ENCODE measurements around the gene RAB32. TPM values are rescaled to one million over a fixed set of nuclear protein-coding genes. Genes with fewer than 3 reads are reported as not detected.
"Not testable (repeated sequence)": the region's sequence is repeated elsewhere in the genome, so short reads cannot be mapped to it uniquely, and the experiment has no call there.

RAB32 gene
- total and polyA plus RNA-seq, 3 donors from 2014 or later, result 31.3 to 54.6 (median 39.1) TPM

GRCh38 chr6:146548898-146549374 is 5.3 kb downstream of the RAB32 start:
- Histone ChIP-seq H3K9me3 (no peaks in the 10 kb centered on the region), H3K36me3 (ENCODE audit: low read depth, missing control alignments) (no peaks in the 10 kb centered on the region), H3K4me3 (no peak overlapping the region), H3K27ac (no peak overlapping the region), H3K27me3 (no peaks in the 10 kb centered on the region), H3K4me1 (peaks cover 11% of the 10 kb centered on the region)
- WGBS, 2 donors, result 94 to 96% methylated on average over 2 of the region's 2 CpGs
- no peak for DNase-seq
- TF ChIP-seq CTCF (IDR thresholded peaks at IDR 0.05) (no peak), POLR2A (IDR thresholded peaks at IDR 0.05) (no peak)
- intact Hi-C loops (cut with DNase I; ENCODE audit: low total_unique reads), result no loop called here

- TF ChIP-seq CTCF (IDR thresholded peaks at IDR 0.05), result no peak
- no peak for TF ChIP-seq POLR2A (IDR thresholded peaks at IDR 0.05)
- peaks cover 3% of the 10 kb centered on the region for H3K4me1 ChIP-seq
- intact Hi-C loops (cut with DNase I; ENCODE audit: low total_unique reads), result no loop called here
- 92 to 96% methylated on average over 6 of the region's 6 CpGs for WGBS, 2 donors
- DNase-seq, result no peak
- H3K9me3 ChIP-seq, result no peaks in the 10 kb centered on the region
- no peaks in the 10 kb centered on the region for H3K36me3 ChIP-seq (ENCODE audit: low read depth, missing control alignments)
- no peaks in the 10 kb centered on the region for H3K27me3 ChIP-seq
- no peak overlapping the region for H3K4me3 ChIP-seq
- no peak overlapping the region for H3K27ac ChIP-seq
These were observed 7.3 kb downstream of the RAB32 start for GRCh38 chr6:146550911-146551310.

GRCh38 chr6:146551545-146551944 is 7.9 kb downstream of the RAB32 start:
- peaks cover under 1% of the 10 kb centered on the region for H3K4me1 ChIP-seq
- H3K36me3 ChIP-seq (ENCODE audit: low read depth, missing control alignments), result no peaks in the 10 kb centered on the region
- intact Hi-C loops (cut with DNase I; ENCODE audit: low total_unique reads), result no loop called here
- DNase-seq, result no peak
- no peak for TF ChIP-seq POLR2A (IDR thresholded peaks at IDR 0.05)
- no peak for TF ChIP-seq CTCF (IDR thresholded peaks at IDR 0.05)
- no peaks in the 10 kb centered on the region for H3K27me3 ChIP-seq
- H3K9me3 ChIP-seq, result no peaks in the 10 kb centered on the region
- H3K27ac ChIP-seq, result no peak overlapping the region
- H3K4me3 ChIP-seq, result no peak overlapping the region
- WGBS, 2 donors, result 88 to 92% methylated on average over 7 of the region's 7 CpGs

GRCh38 chr6:146553377-146554135 is 9.9 kb downstream of the RAB32 start:
- no peak overlapping the region for H3K27ac ChIP-seq
- 68 to 73% methylated on average over 7 of the region's 7 CpGs for WGBS, 2 donors
- H3K9me3 ChIP-seq, result no peaks in the 10 kb centered on the region
- TF ChIP-seq POLR2A (IDR thresholded peaks at IDR 0.05) (no peak), CTCF (IDR thresholded peaks at IDR 0.05) (no peak)
- H3K4me3 ChIP-seq, result no peak overlapping the region
- DNase-seq, result no peak
- no peaks in the 10 kb centered on the region for H3K4me1 ChIP-seq
- H3K36me3 ChIP-seq (ENCODE audit: low read depth, missing control alignments), result no peaks in the 10 kb centered on the region
- H3K27me3 ChIP-seq, result no peaks in the 10 kb centered on the region
- intact Hi-C loops (cut with DNase I; ENCODE audit: low total_unique reads), result no loop called here

- 80% methylated on average over 1 of the region's 1 CpG for WGBS, 2 donors
- H3K36me3 ChIP-seq (ENCODE audit: low read depth, missing control alignments), result no peaks in the 10 kb centered on the region
- H3K9me3 ChIP-seq, result no peaks in the 10 kb centered on the region
- no peak for DNase-seq
- no peaks in the 10 kb centered on the region for H3K27me3 ChIP-seq
- H3K4me3 ChIP-seq, result no peak overlapping the region
- H3K4me1 ChIP-seq, result no peaks in the 10 kb centered on the region
- TF ChIP-seq POLR2A (IDR thresholded peaks at IDR 0.05) (no peak), CTCF (IDR thresholded peaks at IDR 0.05) (no peak)
- intact Hi-C loops (cut with DNase I; ENCODE audit: low total_unique reads), result no loop called here
- H3K27ac ChIP-seq, result no peak overlapping the region
These were observed 17.0 kb downstream of the RAB32 start for GRCh38 chr6:146560607-146561006.

- H3K27ac ChIP-seq; DNase-seq; H3K9me3 ChIP-seq; H3K27me3 ChIP-seq; H3K4me3 ChIP-seq; H3K36me3 ChIP-seq (ENCODE audit: low read depth, missing control alignments); H3K4me1 ChIP-seq; intact Hi-C loops (cut with DNase I; ENCODE audit: low total_unique reads): not testable (repeated sequence)
- 82 to 87% methylated on average over 2 of the region's 2 CpGs for WGBS, 2 donors
These were observed 23.0 kb downstream of the RAB32 start for GRCh38 chr6:146566661-146567060.

GRCh38 chr6:146568619-146569018 is 25.0 kb downstream of the RAB32 start:
- H3K27me3 ChIP-seq; H3K4me3 ChIP-seq; H3K4me1 ChIP-seq; H3K9me3 ChIP-seq; DNase-seq; H3K27ac ChIP-seq; intact Hi-C loops (cut with DNase I; ENCODE audit: low total_unique reads); H3K36me3 ChIP-seq (ENCODE audit: low read depth, missing control alignments): not testable (repeated sequence)
- WGBS, 2 donors, result 91 to 93% methylated on average over 3 of the region's 3 CpGs

Data from testis (tissue), 3 donors.